AG04450 (cell line): Measurements from ENCODE around the gene HOXC5. TPM values are rescaled to one million over a fixed set of nuclear protein-coding genes. Genes with fewer than 3 reads are reported as not detected.

ENCODE experiments used
- CTCF ChIA-PET: fragments of 300-600, 350-600 bp; formaldehyde crosslinking; extraction: SDS; loops from one replicate; lab custom pipeline; 2022; ENCODE audit warnings: antibody characterized with exemption, inconsistent platforms; lab: Charles Lee
- POLR2A ChIA-PET: fragments of 350-600 bp; formaldehyde crosslinking; extraction: SDS; loops from one replicate; lab custom pipeline; 2021; ENCODE audit warnings: antibody characterized with exemption, inconsistent platforms; lab: Yijun Ruan, JAX
- DNase-seq: peaks from one replicate; pipeline ENCODE4 v3.0.0-alpha.2; 2011; ENCODE audit warnings: low read depth, low spot score
- H3K27ac ChIP-seq: one replicate; pipeline ENCODE4 v1.5.1; 2012; ENCODE audit warnings: low read depth, low read length, control low read depth
- H3K27me3 ChIP-seq: one replicate; pipeline ENCODE4 v1.6.0; 2012; ENCODE audit warnings: low read length; ENCODE audit not compliant: control insufficient read depth, insufficient read depth
- H3K4me3 ChIP-seq: 2 replicates; pipeline ENCODE4 v1.5.1; 2011; ENCODE audit warnings: mild to moderate bottlenecking, low read depth, low read length, control low read depth
- H3K9me3 ChIP-seq: 2 replicates; pipeline ENCODE4 v1.5.1; 2012; ENCODE audit warnings: low read length; ENCODE audit not compliant: control insufficient read depth, insufficient read depth
- CTCF ChIP-seq: IDR thresholded peaks from 2 replicates; pipeline ENCODE4 v1.5.1; 2011; ENCODE audit warnings: low read depth, low read length, control low read depth, inconsistent platforms
- polyA plus RNA-seq: library from polyadenylated mRNA; depleted of rRNA; stranded (reverse); fragments of >200 nt; gene quantifications from 2 replicates; pipeline ENCODE4 v1.2.3, GENCODE V29; 2011

HOXC5 gene
- polyA plus RNA-seq, 1 experiment = not detected

GRCh38 chr12:54020591-54021405 is 12.1 kb upstream of the HOXC5 start:
- no peak overlapping the region for H3K4me3 ChIP-seq
- H3K27me3 ChIP-seq = peaks cover 97% of the 10 kb centered on the region
- no peak for TF ChIP-seq CTCF
- ChIA-PET POLR2A (no interaction called here), CTCF (interaction anchor here (1.5 kb wide), 1 partner anchor 180 kb away, joined by 4 read pairs; no protein-coding TSS in a partner anchor)
- H3K9me3 ChIP-seq = peaks cover 12% of the 10 kb centered on the region; the same call in 1 of the 2 replicates
- H3K27ac ChIP-seq = no peak overlapping the region
- no peak for DNase-seq

GRCh38 chr12:54021432-54022013 is 11.3 kb upstream of the HOXC5 start:
- H3K27ac ChIP-seq = no peak overlapping the region
- TF ChIP-seq CTCF = no peak
- peaks cover 96% of the 10 kb centered on the region for H3K27me3 ChIP-seq
- ChIA-PET POLR2A (no interaction called here), CTCF (interaction anchor here (1.5 kb wide), 1 partner anchor 180 kb away, joined by 4 read pairs; no protein-coding TSS in a partner anchor)
- H3K4me3 ChIP-seq = no peak overlapping the region
- DNase-seq = no peak
- H3K9me3 ChIP-seq = peaks cover 12% of the 10 kb centered on the region; the same call in 1 of the 2 replicates

GRCh38 chr12:54022960-54023884 is 9.6 kb upstream of the HOXC5 start:
- ChIA-PET POLR2A (no interaction called here), CTCF (interaction anchor here (0.8 to 2.0 kb wide), 3 partner anchors 178 to 191 kb away, joined by 3 to 6 read pairs (median 3); no protein-coding TSS in a partner anchor)
- Histone ChIP-seq H3K27ac (no peak overlapping the region), H3K9me3 (peaks cover 9% of the 10 kb centered on the region; the same call in 1 of the 2 replicates), H3K27me3 (peaks cover 96% of the 10 kb centered on the region), H3K4me3 (no peak overlapping the region)
- no peak for DNase-seq
- no peak for TF ChIP-seq CTCF

GRCh38 chr12:54024127-54024526 is 8.7 kb upstream of the HOXC5 start:
- Histone ChIP-seq H3K27me3 (peaks cover 97% of the 10 kb centered on the region), H3K4me3 (no peak overlapping the region), H3K27ac (no peak overlapping the region), H3K9me3 (peaks cover 4% of the 10 kb centered on the region; the same call in 1 of the 2 replicates)
- TF ChIP-seq CTCF = no peak
- POLR2A ChIA-PET = no interaction called here
- CTCF ChIA-PET = interaction anchor here (0.8 to 2.0 kb wide), 3 partner anchors 177 to 190 kb away, joined by 3 to 6 read pairs (median 3); no protein-coding TSS in a partner anchor
- no peak for DNase-seq
